Measurements from ENCODE around the gene DNAJA1.

GRCh38 chr9:33076046-33077004, 51.3 kb downstream of the DNAJA1 start, which contains the start of gene SMU1:
- TF ChIP-seq, protein P1, sequence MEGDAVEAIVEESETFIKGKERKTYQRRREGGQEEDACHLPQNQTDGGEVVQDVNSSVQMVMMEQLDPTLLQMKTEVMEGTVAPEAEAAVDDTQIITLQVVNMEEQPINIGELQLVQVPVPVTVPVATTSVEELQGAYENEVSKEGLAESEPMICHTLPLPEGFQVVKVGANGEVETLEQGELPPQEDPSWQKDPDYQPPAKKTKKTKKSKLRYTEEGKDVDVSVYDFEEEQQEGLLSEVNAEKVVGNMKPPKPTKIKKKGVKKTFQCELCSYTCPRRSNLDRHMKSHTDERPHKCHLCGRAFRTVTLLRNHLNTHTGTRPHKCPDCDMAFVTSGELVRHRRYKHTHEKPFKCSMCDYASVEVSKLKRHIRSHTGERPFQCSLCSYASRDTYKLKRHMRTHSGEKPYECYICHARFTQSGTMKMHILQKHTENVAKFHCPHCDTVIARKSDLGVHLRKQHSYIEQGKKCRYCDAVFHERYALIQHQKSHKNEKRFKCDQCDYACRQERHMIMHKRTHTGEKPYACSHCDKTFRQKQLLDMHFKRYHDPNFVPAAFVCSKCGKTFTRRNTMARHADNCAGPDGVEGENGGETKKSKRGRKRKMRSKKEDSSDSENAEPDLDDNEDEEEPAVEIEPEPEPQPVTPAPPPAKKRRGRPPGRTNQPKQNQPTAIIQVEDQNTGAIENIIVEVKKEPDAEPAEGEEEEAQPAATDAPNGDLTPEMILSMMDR (IDR thresholded peaks at IDR 0.05; ENCODE audit: low read depth, low read length, missing input control) = no peak
- TF ChIP-seq GABPA (IDR thresholded peaks at IDR 0.05 in 1 of 2, conservative IDR thresholded peaks at IDR 0.05 in 1 of 2) = peak; percentile 91 to 99
- peak; percentile 79 for TF ChIP-seq TAF1 (conservative IDR thresholded peaks at IDR 0.05)
- TF ChIP-seq, protein P2, sequence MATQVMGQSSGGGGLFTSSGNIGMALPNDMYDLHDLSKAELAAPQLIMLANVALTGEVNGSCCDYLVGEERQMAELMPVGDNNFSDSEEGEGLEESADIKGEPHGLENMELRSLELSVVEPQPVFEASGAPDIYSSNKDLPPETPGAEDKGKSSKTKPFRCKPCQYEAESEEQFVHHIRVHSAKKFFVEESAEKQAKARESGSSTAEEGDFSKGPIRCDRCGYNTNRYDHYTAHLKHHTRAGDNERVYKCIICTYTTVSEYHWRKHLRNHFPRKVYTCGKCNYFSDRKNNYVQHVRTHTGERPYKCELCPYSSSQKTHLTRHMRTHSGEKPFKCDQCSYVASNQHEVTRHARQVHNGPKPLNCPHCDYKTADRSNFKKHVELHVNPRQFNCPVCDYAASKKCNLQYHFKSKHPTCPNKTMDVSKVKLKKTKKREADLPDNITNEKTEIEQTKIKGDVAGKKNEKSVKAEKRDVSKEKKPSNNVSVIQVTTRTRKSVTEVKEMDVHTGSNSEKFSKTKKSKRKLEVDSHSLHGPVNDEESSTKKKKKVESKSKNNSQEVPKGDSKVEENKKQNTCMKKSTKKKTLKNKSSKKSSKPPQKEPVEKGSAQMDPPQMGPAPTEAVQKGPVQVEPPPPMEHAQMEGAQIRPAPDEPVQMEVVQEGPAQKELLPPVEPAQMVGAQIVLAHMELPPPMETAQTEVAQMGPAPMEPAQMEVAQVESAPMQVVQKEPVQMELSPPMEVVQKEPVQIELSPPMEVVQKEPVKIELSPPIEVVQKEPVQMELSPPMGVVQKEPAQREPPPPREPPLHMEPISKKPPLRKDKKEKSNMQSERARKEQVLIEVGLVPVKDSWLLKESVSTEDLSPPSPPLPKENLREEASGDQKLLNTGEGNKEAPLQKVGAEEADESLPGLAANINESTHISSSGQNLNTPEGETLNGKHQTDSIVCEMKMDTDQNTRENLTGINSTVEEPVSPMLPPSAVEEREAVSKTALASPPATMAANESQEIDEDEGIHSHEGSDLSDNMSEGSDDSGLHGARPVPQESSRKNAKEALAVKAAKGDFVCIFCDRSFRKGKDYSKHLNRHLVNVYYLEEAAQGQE (IDR thresholded peaks at IDR 0.05) = peak; percentile 60
- peak; percentile 86 for TF ChIP-seq ZBTB33 (IDR thresholded peaks at IDR 0.05)
- TF ChIP-seq, protein P3, sequence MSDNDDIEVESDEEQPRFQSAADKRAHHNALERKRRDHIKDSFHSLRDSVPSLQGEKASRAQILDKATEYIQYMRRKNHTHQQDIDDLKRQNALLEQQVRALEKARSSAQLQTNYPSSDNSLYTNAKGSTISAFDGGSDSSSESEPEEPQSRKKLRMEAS (IDR thresholded peaks at IDR 0.05) = peak; percentile 77
- TF ChIP-seq, protein P4, sequence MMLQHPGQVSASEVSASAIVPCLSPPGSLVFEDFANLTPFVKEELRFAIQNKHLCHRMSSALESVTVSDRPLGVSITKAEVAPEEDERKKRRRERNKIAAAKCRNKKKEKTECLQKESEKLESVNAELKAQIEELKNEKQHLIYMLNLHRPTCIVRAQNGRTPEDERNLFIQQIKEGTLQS (IDR thresholded peaks at IDR 0.05) = peak; percentile 20

All from liver (tissue), 3 donors.